Thoracic aorta (tissue), 2 donors: ENCODE measurements around the gene GLOD4. TPM values are rescaled to one million over a fixed set of nuclear protein-coding genes. Genes with fewer than 3 reads are reported as not detected.
A peak's percentile ranks its signal among the peaks of the same experiment; 100 is the strongest.
"Not testable (repeated sequence)": the region's sequence is repeated elsewhere in the genome, so short reads cannot be mapped to it uniquely, and the experiment has no call there.

Experiments used
- ATAC-seq: fragments of 150-250 bp; one replicate; pipeline ENCODE4 v1.8.0; 2017; ENCODE audit warnings: low read depth; ENCODE audit not compliant: insufficient number of reproducible peaks, low FRiP score
- DNase-seq: peaks from one replicate; pipeline ENCODE4 v3.0.0-alpha.2; 2020; ENCODE audit warnings: low spot score
- H3K27ac ChIP-seq, 2 donors: fragments of 200-600 bp; sonication (generic); 1 replicate in 1 of 2; 2 replicates in 1 of 2; pipeline ENCODE4 v1.5.1; 2016; ENCODE audit warnings: mild to moderate bottlenecking in 2 of 2, moderate library complexity in 2 of 2
- H3K27me3 ChIP-seq: fragments of 200-600 bp; sonication (generic); replicated peaks from 2 replicates; pipeline ENCODE4 v1.6.0; 2016; ENCODE audit warnings: mild to moderate bottlenecking; ENCODE audit not compliant: insufficient read depth
- H3K36me3 ChIP-seq: fragments of 200-600 bp; sonication (generic); one replicate; pipeline ENCODE4 v1.5.1; 2016
- H3K4me1 ChIP-seq, 2 donors: fragments of 200-600 bp; sonication (generic); 1 replicate in 1 of 2; 2 replicates in 1 of 2; pipeline versions ENCODE4 v1.5.1 to v1.6.0; 2016; ENCODE audit warnings: low read depth in 2 of 2, mild to moderate bottlenecking in 1 of 2; ENCODE audit not compliant: control insufficient read depth in 1 of 2
- H3K4me3 ChIP-seq: fragments of 200-600 bp; sonication (generic); 2 replicates; pipeline ENCODE4 v1.5.1; 2016; ENCODE audit warnings: mild to moderate bottlenecking
- H3K9me3 ChIP-seq: fragments of 200-600 bp; sonication (generic); 2 replicates; pipeline ENCODE4 v1.5.1; 2016
- total RNA-seq, 2 donors: library from RNA; depleted of rRNA; stranded (reverse); fragments of >200 nt; gene quantifications; one replicate each; pipeline versions ENCODE4 v1.1.0 to v1.2.3, GENCODE V29; 2016
- TF ChIP-seq, protein P1 (sequence below): fragments of 200-600 bp; sonication (generic); IDR thresholded peaks from one replicate; pipeline ENCODE4 v1.5.1; 2019; ENCODE audit warnings: antibody characterized with exemption

Gene GLOD4
- total RNA-seq, 2 donors from 2014 or later = 28.7 to 47.4 TPM

DNA sequence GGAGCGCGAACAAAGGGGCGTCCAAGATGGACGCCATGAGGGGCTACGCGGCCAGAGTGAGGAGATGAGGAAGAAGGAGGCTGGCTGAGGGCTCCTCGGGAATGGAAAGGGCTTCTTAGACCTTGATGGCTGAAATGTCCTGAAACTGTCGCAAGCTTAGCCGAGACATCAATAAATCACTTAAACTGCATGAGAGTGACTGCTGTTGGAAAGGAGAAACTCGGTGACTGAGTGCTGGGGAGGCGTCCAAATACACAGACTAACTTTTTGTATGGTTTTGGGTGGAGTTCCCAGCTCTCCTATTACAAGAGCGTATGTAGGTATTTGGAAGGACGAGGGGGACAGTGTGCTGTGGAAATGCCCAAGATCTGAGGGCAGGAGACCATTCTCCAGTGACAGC lies 28.7 kb downstream of the GLOD4 start:
- Histone ChIP-seq H3K9me3 (no peaks in the 10 kb centered on the region), H3K27me3 (no peaks in the 10 kb centered on the region), H3K4me1 (peaks cover 10 to 32% of the 10 kb centered on the region in 2 donors), H3K27ac (peak overlapping the region; percentile 58 to 93), H3K36me3 (no peaks in the 10 kb centered on the region), H3K4me3 (no peak overlapping the region)
- DNase-seq = no peak
- TF ChIP-seq, protein P1, sequence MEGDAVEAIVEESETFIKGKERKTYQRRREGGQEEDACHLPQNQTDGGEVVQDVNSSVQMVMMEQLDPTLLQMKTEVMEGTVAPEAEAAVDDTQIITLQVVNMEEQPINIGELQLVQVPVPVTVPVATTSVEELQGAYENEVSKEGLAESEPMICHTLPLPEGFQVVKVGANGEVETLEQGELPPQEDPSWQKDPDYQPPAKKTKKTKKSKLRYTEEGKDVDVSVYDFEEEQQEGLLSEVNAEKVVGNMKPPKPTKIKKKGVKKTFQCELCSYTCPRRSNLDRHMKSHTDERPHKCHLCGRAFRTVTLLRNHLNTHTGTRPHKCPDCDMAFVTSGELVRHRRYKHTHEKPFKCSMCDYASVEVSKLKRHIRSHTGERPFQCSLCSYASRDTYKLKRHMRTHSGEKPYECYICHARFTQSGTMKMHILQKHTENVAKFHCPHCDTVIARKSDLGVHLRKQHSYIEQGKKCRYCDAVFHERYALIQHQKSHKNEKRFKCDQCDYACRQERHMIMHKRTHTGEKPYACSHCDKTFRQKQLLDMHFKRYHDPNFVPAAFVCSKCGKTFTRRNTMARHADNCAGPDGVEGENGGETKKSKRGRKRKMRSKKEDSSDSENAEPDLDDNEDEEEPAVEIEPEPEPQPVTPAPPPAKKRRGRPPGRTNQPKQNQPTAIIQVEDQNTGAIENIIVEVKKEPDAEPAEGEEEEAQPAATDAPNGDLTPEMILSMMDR = no peak
- ATAC-seq = no peak

DNA sequence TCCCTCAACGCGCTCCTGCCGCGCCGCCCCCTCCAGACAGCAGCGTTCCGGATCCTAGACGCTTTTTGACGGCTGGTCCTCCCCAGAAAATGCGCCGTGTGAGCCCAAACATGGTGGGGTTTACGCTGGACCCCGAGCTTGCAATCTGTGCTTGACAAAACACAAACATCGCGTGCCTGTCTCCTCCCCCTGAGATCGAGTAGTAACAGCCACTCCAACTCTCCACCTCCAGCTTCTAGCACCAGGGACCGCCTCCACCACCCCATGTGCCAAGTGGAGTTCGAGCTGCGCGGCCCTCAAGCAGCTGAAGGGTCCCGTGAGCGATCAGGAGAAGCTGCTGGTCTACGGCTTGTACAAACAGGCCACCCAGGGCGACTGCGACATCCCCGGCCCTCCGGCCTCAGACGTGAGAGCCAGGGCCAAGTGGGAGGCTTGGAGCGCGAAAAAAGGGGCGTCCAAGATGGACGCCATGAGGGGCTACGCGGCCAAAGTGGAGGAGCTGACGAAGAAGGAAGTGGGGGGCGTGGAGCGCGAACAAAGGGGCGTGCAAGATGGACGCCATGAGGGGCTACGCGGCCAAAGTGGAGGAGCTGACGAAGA lies 29.4 kb downstream of the GLOD4 start:
- Histone ChIP-seq H3K4me3 (peak overlapping the region; percentile 79), H3K9me3 (no peaks in the 10 kb centered on the region), H3K27ac (peak overlapping the region; percentile 90 to 93), H3K4me1 (peaks cover 10 to 32% of the 10 kb centered on the region in 2 donors), H3K36me3 (no peaks in the 10 kb centered on the region), H3K27me3 (no peaks in the 10 kb centered on the region)
- TF ChIP-seq, protein P1 = no peak
- ATAC-seq (peak; percentile 46), DNase-seq (peak; percentile 46)

DNA sequence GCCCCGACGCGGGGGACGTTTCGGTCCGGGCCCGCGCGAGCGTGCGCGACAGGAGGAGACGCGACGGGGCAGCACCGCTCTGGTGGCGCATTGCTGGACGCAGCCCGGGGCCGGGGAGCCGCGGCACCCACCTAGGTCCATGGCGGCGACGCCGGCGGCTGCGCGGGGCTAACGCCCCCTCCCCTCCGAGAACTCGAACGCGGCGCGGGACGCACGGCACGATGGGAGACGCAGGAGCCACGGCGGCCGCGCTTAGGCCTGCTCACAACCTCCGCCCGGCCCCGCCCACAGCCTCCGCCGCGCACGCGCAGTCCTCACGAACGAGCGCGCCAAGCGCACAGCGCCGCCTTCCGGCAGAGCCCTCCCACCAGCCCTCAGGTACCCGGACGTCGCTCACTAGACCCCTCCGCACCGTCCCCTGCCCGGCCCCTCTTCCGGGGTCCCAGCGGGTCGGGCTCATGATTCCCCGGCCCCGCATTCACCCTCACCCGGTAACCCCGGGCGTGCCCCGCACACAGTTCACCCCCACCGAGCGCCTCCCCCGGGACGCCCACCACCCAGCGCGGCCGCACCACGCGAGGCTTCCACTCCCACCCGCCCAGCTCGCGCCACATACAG lies 30.0 kb downstream of the GLOD4 start, which contains the start of gene GEMIN4:
GEMIN4 (minus strand) TSS at position 263 of the 618 bp plus-strand sequence; CDS start at position 141, 122 bp downstream.
- Histone ChIP-seq H3K4me3 (peak within 1 kb of the TSS; percentile 79), H3K36me3 (peaks cover 4% of the 10 kb centered on the region), H3K27me3 (no peaks in the 10 kb centered on the region), H3K9me3 (no peaks in the 10 kb centered on the region), H3K4me1 (peaks cover 10 to 32% of the 10 kb centered on the region in 2 donors), H3K27ac (peak within 1 kb of the TSS; percentile 90 to 93)
- TF ChIP-seq, protein P1 = peak; percentile 87
- peak; percentile 70 for DNase-seq
- ATAC-seq = peak; percentile 87

DNA sequence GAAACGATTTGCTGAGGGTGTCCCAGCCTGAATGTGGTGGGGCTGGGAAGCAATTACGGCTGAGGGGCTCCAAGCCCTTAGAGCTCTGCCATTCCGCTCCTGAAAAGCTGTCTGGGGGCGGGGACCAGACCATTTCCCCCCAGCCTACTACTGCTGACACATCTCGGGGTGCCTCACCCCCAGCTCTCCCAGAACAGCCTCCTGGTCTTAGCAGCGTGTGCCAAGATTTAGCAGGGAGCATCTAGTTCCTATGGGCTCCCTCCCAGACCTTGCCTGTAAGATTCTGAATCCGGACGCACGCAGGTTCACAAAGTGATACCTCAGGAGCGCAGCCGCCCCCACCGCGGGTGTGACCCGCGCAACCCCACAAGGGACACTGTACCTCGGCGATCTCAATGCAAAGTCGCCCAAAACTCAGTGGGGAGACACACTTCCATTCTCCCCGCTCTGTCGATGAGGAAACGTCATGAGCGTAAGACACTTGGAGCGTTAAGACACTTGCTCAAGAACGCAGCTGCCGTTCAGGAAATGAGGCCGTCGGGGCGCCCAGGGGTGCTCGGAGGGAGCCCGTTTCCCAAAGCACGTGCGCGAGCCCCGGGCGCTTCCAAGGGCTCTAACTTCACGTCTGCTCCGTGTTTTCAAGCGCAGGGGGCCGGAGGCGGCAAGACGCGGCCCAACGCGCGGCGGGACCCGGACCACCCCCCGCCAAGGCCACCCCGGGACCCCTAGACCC lies 30.6 kb downstream of the GLOD4 start:
- H3K27ac ChIP-seq = peak overlapping the region; percentile 90 to 93
- DNase-seq = no peak
- H3K27me3 ChIP-seq = no peaks in the 10 kb centered on the region
- TF ChIP-seq, protein P1 = no peak
- H3K36me3 ChIP-seq = peaks cover 11% of the 10 kb centered on the region
- ATAC-seq = no peak
- H3K4me1 ChIP-seq = peaks cover 10 to 30% of the 10 kb centered on the region in 2 donors
- H3K9me3 ChIP-seq = no peaks in the 10 kb centered on the region
- H3K4me3 ChIP-seq = peak overlapping the region; percentile 79

DNA sequence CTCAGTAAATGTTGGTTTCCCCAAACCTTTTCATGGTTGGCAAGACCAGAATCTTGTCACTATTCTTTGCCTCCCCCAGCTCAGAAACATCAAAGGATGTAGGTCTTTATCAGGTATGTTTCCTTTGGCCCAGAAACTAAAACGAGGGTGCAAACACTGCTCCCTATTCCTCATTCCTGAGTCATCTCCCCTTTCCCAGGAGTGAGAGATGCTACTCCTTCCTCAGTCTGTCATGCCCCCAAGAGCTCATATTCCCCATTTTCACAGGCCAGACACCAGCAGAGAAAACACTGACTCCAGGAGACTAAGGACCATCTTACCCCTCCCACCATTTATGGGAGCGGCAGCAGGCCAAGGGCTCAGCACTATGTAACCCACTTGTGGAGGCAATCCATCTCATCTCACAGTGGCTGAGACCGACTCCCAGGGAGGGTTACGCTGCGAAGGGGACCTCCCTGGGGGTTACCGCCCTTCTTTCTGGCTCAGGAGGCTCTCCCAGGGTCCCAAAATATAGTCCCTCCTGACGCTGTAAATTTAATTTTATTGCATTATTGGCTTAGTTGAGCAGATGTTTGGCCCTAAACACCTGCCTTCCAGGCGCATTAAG lies 31.5 kb downstream of the GLOD4 start:
- TF ChIP-seq, protein P1 = no peak
- no peak for DNase-seq
- H3K27ac ChIP-seq = no peak overlapping the region
- H3K27me3 ChIP-seq = no peaks in the 10 kb centered on the region
- no peaks in the 10 kb centered on the region for H3K9me3 ChIP-seq
- H3K36me3 ChIP-seq = peaks cover 20% of the 10 kb centered on the region
- peaks cover 10 to 21% of the 10 kb centered on the region in 2 donors for H3K4me1 ChIP-seq
- peak overlapping the region; percentile 79 for H3K4me3 ChIP-seq
- no peak for ATAC-seq

DNA sequence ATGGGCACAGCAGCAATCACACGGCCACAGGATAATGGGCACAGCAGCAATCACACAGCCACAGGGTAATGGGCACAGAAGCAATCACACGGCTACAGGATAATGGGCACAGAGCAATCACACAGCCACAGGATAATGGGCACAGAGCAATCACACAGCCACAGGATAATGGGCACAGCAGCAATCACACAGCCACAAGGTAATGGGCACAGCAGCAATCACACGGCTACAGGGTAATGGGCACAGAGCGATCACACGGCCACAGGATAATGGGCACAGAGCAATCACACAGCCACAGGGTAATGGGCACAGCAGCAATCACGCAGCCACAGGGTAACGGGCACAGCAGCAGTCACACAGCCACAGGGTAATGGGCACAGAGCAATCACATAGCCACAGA lies 32.7 kb downstream of the GLOD4 start:
- peaks cover 31% of the 10 kb centered on the region for H3K36me3 ChIP-seq
- DNase-seq, H3K9me3 ChIP-seq, ATAC-seq, H3K27me3 ChIP-seq, H3K4me3 ChIP-seq, H3K27ac ChIP-seq: not testable (repeated sequence)
- peaks cover 10 to 21% of the 10 kb centered on the region in 2 donors for H3K4me1 ChIP-seq

DNA sequence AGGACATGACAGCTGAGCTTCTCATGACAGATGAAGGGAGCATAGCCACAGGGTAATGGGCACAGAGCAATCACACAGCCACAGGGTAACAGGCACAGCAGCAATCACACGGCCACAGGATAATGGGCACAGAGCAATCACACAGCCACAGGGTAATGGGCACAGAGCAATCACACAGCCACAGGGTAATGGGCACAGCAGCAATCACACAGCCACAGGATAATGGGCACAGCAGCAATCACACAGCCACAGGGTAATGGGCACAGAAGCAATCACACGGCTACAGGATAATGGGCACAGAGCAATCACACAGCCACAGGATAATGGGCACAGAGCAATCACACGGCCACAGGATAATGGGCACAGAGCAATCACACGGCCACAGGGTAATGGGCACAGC lies 33.5 kb downstream of the GLOD4 start:
- H3K27me3 ChIP-seq, H3K4me3 ChIP-seq, H3K27ac ChIP-seq, H3K9me3 ChIP-seq, DNase-seq, ATAC-seq: not testable (repeated sequence)
- H3K4me1 ChIP-seq = peaks cover 10 to 21% of the 10 kb centered on the region in 2 donors
- H3K36me3 ChIP-seq = peaks cover 39% of the 10 kb centered on the region
